ENCODE data around the gene VGLL3.
"Not testable (repeated sequence)": the region's sequence is repeated elsewhere in the genome, so short reads cannot be mapped to it uniquely, and the experiment has no call there.

Gene VGLL3

DNA sequence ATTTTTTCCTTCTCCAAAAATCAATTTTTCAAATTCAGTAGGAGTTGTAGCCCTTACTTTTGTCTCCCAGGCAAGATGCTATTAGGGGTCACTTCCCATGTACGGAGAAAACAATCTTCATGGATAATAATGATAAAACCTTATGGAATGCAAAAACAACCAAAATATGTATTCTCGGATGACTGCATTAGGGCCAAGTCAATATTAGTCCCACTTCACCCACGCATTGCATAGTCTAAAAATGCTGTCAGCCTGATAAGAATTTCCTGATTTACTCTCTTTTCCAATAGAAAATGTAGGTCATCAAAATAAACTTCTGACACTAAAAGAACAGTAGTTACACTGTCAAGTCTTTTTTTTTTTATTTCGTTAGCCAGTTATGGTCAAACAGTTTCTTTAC is 2.7 kb downstream of the VGLL3 start:
- no peak for DNase-seq

DNA sequence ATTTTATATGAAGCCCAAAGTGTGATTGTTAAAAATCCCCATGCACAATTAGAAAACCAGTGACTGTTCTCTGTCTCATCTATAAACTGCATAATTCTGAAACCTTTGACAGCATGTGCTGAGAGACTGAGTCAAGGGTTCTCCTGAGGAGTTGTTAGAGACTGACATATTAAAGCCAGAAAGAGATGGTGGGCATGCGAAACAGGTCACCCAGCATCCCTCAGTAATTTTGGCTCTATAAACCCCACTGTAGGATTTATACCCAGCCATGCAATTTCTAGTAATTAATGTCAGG is 3.6 kb downstream of the VGLL3 start:
- DNase-seq, result no peak

DNA sequence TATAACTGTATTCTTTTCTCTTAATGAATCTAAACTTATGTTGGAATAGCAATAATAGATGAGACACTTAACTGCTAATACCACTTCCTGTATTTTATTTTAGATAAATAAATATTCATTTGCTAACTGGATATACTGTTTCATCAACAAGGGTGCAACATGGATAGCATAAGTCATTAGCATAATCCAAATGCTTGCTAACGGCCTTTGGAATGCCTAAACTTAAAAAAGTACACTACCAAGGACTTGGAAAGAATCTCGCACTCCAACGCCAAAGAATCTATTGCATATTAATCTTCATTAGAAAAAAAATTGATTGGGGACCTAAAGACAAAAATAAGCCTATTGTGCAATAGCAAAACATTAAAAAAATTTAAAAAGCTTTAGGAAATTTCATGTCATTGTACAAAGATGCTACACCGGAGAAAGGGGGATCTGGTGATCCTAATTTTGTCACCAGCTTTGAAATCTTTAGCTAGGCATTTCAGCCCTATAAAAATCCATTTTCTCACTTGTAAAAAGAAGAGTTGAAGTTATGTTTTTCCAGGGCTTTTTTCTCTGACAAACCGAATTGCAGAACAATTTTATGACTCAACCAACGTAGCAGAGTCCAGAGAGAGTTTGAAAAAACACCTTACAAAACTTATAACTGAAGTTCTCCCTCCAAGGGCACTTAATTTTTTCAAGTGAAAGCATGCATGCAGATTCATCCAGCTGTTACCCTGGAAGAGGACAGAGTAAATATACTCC is 4.1 kb downstream of the VGLL3 start:
- no peak for DNase-seq

DNA sequence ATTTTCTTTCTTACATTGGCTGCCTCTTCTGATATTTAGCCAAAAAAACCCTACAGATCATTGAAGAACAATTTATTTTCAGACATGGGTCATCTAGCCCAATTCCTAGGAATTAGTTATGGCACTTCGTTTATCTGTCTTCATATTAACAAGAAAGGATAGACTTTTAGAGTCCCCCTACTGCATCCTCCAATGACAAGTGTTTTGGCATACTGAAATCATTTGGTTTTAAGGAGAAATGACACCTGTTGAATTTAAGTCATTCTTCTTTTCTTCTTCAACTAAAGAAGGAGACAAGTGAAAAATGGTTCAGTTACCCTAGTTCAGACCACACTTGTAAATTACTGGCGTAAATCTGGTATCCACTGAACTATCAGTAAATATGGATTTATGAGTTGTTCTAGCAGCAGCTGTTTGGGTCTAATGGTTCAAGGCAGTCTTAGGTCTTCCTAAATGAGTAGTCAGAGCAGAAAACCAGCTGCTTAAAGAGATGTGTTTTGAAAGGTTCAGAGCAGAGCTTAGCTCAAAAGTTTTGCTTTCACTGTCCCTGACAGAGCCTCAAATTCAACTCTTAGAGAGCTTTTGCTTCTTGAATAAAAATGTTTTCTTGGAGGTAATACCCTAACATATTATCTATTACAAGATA is 5.6 kb downstream of the VGLL3 start:
- DNase-seq, result no peak

DNA sequence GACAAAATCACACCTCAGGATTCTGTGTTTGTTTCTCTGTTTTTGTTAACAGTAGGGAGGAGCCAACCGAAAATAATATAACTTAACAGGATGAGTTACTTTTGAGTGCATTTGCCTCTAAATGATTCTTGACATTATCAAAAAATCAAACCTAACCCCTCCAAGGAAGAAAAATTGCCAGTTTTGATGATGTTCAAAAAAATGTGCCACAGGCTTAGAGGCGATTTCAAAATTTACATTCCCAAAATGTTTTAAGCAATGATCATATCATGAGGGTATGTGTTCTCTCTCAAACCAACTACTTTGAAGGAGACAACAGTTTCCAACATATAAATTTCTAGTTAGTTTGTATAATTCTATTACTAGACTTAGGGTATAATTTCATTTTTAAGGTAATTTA is 6.7 kb downstream of the VGLL3 start:
- no peak for DNase-seq

DNA sequence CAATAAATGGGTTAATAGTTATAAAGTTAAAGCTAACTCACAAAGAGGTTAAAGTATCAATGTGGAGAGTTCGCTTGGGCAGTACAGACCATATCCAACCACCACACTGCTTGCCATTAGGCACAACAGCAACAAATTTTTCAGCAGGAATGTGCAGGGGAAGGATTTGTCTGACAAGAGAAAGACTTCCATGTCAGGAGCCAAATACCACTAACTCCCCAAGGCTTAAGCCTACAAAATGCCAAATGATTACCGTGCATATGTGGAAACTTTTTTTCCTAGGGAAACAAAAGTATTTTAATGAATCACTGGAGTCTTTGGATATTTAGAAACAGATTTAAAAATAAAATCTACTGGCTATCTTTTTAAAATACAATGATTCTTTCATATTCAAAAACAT is 8.1 kb downstream of the VGLL3 start:
- no peak for DNase-seq

DNA sequence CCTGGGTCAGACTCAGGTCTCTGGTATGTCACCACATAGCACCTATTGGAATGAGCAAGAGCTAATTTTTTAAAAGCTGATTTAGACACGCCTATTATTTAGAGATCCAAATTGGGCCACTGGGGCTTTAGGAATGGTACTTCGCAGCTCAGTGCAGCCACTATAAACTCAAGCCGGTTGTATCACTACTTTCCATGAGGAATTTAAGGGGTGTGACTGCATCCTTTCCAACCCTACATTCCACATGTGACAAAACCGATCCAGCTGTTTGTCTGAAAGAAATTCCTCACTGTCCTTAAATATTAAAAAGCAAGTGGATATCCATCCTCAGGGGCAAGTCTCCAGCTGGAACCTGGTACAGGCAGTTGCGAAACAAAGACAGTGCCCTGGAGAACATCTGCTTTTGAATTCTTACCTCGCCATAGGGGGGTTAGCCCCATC is 12.8 kb downstream of the VGLL3 start:
- no peak for DNase-seq

DNA sequence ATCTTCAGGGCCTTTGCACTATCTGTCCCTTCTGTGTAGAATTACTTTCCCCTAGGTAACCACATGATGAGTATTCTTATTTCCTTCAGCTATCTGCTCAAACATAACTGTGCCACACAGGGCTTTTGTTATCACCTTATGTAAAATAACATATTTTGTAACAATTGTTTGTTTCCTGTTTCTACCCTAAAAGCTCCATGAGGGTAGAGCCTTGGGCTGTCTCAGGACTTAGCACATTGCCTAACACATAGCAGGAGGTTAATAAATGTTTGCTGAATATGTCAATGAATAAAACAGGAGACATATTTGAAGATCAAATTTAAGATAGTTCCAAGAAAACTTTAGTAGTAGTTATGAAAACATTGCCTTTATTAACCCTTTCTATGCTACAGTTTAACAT is 14.7 kb downstream of the VGLL3 start:
- DNase-seq, result no peak

DNA sequence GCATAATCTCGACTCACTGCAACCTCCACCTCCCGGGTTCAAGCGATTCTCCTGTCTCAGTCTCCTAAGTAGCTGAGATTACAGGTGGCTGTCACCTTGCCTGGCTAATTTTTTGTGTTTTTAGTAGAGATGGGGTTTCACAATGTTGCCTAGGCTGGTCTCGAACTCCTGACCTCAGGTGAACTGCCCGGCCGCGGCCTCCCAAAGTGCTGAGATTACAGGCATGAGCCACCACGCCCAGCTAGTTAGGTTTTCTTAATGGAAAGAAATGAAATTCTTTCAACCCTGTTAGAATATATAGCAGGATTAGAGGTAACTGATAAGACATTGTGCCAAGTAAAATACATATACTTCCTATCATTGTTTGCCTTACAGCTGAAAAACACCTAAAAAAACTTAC is 16.8 kb downstream of the VGLL3 start:
- not testable (repeated sequence) for DNase-seq

DNA sequence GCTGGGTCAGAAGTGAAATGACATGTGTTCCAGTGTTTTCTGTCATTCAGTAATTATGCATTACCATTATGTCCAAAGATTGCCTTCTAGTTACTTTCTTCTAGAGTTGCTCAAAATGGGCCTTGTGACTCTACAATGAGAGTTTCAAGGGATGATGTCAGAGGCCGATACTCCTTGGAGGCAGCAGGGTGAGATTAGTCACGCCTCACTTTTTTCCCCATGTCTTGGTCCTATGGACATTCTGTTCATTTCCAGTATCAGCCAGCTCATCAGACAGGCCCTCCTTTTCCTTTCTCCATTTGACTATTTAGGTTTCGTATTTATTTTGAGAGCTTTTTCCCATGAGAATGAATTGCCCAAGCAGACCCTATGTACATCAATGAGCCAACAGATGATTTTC is 17.5 kb downstream of the VGLL3 start:
- DNase-seq, result no peak

DNA sequence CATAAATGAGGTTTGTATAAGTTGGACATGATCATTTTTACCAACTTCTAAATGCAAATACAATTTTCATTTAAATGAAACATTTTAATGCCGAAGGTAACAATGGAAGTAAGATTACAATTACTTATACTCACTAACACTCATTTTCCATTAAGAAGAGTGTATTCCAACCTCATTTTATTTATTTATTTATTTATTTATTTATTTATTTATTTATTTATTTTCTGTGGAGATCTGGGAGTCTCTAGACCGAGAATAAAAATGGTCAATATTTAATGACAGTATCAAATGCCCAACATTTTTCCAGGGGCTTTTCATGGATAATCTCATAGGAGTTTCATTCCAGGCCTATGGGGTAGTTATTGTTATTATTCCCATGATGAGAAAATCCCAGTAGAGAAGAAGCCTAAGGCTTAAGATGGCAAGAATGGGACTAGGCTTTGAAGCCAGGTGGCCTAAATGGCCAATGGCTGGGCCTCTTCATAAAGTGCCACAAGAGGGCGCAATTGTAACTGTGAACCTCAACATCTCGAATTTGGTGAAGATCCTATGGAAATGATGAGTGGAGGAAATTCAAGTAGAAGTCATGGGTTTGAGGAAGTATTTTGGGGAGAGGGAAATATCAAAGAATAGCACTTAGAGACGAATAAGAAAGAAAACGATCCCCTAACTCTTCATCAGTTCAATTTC is 21.3 kb downstream of the VGLL3 start:
- no peak for DNase-seq

DNA sequence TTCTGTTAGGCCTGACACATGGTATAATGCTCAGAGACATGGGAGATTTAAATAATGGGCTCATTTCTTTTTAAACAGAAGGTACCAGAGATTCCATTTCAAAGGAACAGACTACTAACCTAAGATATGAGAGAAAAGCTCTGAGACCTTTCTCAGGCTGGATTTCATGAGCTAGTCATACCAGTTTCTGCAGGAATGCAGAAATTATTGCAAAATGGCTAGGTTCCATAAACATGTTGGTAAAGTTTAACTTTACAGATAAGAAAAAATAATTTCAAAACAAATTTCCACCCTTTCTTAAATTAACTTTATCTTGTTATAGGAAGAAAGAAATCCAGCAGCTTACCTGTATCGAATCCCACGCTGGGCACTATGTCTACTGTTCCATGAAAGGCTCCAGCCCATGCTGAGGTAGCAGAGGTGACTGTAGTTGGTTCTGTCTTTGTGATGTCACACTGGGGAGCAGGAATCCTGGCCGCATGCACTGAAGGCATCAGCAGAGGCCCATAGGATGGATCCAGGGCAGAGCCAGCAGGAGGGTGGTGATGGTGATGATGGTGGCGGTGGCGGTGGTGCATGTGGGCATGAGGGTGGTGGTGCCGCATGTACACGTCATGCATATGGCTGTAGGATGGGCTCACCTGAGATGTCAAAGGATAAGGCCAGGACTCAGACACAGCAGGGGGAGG is 22.6 kb downstream of the VGLL3 start:
- DNase-seq, result no peak

DNA sequence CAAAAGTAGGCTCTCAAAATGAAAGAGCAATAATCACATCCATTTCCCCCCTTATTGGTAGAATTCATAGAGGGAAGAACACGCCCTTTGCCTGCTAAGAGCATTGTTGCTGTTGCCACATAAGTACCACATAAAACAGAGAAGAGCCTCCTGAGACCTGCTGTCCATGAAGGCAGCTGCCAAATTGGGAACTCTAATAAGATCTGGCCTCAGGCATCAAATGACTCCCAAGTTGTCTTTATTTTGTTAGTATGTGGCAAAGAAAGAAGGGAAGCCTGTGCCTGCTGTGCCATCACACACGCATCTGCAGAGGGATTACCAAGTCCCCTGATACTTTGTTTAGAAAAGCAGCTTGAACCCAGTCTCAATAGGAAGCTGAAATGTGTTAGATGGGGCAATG is 23.9 kb downstream of the VGLL3 start:
- DNase-seq, result no peak

DNA sequence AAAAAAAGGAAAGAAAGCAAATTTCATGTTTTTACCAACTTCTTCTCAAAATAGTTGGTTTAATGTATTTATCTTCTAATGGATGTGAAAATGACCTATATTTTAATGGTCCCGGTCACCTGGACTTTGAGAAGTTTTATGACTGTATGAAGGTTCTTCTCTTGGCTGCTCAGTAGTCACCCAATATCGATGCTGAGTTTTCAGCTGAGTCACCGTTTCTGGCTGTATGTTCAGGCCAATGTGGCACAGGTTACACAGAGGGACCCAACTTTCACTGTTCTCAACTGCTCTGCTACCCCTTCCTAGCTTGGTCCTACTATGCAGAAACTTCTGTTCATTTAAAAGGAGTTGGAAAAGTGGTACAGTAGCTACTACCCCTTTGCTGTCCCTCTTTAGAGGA is 25.8 kb downstream of the VGLL3 start:
- DNase-seq, result no peak

DNA sequence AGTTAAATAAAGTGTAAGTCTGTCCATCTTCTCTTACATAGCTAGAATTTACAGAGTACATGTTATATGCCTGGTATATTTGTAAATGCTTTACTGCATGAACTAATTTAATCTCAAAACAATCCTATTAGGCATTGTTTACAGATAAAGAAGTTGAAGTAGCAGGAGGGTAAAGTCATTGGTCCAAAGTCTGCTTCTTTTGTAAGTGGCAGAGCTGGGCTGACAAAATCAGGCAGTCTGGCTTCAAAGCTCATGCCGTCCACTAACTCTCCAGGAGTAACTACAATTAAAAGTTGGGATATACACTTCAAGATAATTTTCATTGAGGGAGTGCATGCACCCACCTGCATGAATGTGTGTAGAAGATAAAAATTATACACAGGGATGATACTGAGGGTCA is 27.3 kb downstream of the VGLL3 start:
- DNase-seq, result no peak

DNA sequence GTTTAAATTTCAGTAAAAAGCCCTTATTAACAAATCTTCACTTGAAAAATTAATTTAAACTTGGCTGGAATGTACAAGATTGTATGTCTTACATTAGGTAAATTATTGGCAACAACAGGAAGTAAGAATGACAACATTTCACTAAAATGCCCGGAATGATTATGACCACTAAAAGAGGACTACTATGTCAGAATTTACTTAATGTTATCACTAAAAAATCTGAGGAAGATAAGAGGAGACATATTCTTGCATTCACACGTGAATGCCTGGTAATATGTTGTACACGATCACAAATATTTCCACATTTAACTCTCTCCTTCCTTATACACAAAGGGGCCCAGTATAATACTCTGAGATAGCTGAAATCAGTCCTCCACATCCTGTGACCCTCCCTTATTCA is 29.7 kb downstream of the VGLL3 start:
- no peak for DNase-seq

DNA sequence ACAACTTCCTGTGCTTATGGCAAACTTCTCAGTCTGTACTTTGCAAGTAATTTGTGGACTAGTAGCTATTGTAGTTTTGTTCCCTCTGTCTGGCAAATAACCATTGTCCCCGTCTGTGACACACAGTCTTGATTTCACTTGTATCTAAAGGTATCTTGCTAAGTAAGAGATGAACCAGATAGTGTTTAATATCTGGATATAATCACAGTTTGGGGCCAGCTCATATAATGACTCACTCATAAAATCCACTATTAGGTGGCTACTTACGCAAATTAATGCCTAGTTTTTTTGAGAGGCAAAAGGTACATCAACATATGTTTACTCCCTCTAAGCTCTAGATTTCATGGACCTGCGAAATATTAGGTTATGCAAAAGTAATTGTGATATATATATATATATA is 30.4 kb downstream of the VGLL3 start:
- DNase-seq, result no peak

DNA sequence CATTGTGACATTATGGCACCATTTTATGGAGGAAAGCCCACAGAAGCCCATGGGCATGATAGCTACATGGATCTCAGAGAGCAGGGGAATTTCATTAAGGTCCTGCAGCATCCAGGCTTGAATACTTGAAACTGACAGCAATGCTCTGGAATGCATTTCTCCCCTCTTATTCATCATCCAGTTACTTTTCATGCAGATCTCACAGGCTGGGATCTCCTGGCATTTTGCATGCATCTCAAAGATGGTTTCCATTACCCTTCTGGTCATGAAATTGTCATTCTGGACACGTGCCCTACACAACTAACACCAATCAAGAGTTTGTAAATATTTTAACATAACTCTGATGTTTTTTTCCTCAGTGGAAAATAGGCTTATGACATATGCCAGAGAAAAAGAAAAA is 32.4 kb downstream of the VGLL3 start:
- no peak for DNase-seq

DNA sequence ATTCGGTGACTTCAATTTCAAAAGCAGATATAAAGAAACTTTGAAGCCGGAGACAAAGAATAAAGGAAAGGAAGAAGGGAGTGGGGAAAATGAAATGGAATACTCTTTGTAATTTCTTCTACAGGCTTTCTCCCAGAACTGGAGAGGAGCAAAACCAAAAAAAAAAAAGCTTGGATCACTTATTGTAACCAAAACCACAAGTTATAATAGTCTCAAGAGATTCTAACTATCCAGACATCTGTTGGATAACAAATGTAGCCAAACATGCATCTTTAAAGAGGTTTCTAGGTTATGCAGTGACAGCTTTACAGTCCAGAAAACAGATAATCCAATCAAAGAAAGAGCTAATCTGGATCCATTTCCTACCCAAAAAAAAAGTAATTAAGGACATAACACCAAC is 36.2 kb downstream of the VGLL3 start:
- DNase-seq, result no peak

DNA sequence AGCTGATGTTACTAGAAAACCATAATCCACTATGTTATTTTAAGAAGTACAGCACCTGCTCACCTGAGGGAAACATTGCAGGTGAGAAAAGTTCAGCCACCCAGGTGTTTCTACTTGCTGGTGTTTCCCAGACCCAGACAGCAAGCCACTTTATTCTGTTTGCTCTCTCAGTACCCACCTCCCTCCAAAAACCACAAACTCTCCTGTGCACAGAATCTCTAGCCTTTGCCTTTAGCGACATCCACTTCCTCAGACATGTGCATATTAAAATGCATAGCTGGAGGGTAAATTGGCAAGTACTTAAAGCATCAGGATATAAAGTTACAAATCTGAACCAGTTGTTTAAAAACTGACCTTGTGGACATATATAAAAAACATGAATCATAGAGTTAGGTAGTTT is 36.7 kb downstream of the VGLL3 start:
- no peak for DNase-seq

DNA sequence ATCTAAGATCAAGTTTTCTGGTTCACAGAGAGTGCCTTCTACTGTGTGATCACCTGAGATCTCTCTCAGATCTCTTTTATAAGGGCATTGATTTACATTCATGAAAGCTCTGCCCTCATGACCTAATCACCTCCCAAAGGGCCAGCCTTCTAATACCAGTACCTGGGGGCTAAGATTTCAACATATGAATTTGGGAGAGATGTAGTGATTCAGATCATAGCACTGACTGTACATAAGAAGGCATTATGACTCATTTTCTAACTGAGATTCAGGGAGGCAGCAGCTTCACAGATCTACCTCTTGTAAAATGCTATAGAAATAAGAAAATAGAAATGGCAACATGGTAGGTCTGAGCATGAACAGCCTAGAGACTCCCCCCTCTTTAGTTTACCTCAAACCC is 39.6 kb downstream of the VGLL3 start:
- no peak for DNase-seq

DNA sequence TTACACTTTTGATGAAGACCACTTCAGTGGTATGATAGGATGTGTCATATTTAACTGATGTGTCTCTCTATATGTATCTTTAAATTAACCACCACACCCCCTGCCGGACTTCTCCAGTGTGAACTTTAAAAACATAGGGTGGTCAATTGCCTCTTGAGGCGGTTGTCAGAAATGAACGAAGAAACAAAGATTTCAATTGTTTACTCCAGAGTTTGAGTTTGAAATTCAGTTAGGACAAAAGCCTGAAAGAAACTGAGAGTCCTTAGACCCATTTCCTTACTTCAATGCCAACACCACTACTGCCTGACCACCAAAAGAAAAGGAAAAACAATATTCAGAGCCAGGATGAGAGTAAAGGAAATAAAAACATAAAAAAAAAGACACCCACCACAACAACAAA is 40.2 kb downstream of the VGLL3 start:
- no peak for DNase-seq

DNA sequence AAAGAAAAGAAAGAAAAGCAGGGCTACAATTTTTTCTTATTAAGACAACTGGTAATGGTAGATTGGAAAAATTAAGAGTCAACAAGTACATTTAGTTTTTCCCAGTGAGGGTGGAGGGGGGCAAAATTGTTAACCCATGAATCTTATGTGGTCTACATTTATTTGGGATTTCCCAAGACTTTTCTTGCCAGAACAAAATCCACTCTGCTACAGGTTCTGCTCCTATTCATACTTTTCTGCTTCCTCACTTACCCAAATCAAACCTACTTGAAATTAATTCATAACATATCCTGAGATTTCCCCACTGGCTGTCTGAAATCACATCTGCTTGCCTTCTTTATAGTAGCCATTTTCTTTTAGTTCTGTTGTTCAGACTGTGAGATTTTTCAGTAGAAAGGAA is 41.1 kb downstream of the VGLL3 start:
- no peak for DNase-seq

DNA sequence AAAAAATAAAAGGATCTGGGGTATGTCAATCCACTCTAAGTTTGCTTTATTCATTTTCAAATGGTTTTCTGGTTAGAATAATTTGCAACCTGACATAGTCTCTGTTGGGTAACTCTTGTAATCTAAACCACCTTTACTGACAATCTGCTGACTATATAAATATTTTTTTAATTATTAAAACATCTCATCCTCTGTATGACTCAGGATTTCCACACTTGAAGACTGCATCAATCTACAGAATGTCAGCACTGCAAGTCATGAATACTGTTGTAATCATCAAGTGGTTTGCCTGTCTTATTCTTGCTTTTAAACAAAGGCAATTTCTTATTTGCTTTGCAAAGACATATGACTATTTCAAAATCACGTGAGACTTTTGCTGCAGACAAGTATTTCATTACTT is 42.1 kb downstream of the VGLL3 start:
- no peak for DNase-seq
